ENCODE measurements around the gene SYT7. TPM values are rescaled to one million over a fixed set of nuclear protein-coding genes. Genes with fewer than 3 reads are reported as not detected.
A peak's percentile ranks its signal among the peaks of the same experiment; 100 is the strongest.

Gene SYT7
- total RNA-seq, 4 donors from 2014 or later = 5.2 to 12.6 (median 8.8) TPM

DNA sequence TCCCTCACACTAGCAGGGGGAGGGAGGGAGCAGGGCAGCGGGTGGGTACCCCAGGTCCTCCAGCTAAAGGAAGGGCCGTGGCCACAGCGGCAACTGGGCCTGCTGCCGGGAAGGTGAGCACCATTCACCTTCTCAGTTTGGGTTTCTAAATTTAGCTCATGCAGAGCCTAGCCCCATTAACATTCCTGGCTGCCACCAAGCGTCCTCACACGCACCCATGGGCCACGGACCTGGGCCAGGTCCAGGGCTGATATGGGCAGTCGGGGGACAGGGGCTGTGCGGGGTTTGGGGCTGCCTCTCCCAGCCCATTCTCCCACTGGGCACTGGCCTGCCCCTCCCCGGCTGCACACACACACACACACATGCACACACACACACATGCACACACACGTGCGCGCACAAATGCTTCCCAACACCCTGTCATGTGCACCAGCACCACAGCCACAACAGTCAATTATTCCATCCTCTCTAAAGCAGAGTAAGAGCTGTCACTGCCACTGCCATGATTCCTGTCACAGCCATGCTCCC lies 28.7 kb downstream of the SYT7 start:
- H3K4me3 ChIP-seq (replicated peaks in 1 of 3) = no peak overlapping the region
- no peaks in the 10 kb centered on the region for H3K36me3 ChIP-seq
- TF ChIP-seq, protein P1, sequence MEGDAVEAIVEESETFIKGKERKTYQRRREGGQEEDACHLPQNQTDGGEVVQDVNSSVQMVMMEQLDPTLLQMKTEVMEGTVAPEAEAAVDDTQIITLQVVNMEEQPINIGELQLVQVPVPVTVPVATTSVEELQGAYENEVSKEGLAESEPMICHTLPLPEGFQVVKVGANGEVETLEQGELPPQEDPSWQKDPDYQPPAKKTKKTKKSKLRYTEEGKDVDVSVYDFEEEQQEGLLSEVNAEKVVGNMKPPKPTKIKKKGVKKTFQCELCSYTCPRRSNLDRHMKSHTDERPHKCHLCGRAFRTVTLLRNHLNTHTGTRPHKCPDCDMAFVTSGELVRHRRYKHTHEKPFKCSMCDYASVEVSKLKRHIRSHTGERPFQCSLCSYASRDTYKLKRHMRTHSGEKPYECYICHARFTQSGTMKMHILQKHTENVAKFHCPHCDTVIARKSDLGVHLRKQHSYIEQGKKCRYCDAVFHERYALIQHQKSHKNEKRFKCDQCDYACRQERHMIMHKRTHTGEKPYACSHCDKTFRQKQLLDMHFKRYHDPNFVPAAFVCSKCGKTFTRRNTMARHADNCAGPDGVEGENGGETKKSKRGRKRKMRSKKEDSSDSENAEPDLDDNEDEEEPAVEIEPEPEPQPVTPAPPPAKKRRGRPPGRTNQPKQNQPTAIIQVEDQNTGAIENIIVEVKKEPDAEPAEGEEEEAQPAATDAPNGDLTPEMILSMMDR (IDR thresholded peaks at IDR 0.05) = no peak
- TF ChIP-seq POLR2A (IDR thresholded peaks at IDR 0.05) = no peak
- H3K9me3 ChIP-seq = no peaks in the 10 kb centered on the region
- H3K4me1 ChIP-seq = peaks cover 9 to 47% of the 10 kb centered on the region in 2 donors
- DNase-seq = peak; percentile 51 to 52
- intact Hi-C loops (cut with DNase I) = no loop called here
- WGBS, 2 donors = 44 to 67% methylated on average over 3 to 7 of the region's 13 CpGs
- H3K27ac ChIP-seq = peak overlapping the region in 2 of 3 donors; percentile 72 to 85
- H3K27me3 ChIP-seq = peaks cover 7% of the 10 kb centered on the region

DNA sequence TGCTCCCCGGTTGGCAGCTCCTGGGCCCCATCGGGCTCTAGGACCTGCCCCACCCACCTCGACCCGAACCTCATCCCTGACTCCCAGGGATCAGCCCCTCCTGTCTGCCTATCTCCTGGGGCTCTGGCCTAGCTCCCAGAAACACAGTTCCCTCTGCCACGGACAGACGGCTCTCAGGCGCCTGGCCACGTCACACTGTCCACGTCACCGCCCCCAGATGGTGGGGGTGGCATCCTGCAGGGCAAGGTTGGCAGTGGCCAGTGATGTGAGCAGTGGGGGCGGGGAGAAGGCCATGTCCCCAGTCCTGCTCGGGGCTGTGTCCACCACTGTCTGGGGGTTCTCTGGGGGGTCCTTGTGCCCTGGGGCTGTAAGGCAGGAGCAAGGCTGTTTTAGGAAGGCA lies 29.2 kb downstream of the SYT7 start:
- TF ChIP-seq POLR2A (IDR thresholded peaks at IDR 0.05) = peak in 1 of 2 donors; percentile 33
- TF ChIP-seq, protein P1 (IDR thresholded peaks at IDR 0.05) = no peak
- Histone ChIP-seq H3K4me3 (replicated peaks in 1 of 3) (no peak overlapping the region), H3K27me3 (peaks cover 7% of the 10 kb centered on the region), H3K36me3 (no peaks in the 10 kb centered on the region), H3K4me1 (peaks cover 9 to 47% of the 10 kb centered on the region in 2 donors), H3K9me3 (no peaks in the 10 kb centered on the region), H3K27ac (peak overlapping the region in 2 of 3 donors; percentile 72 to 85)
- intact Hi-C loops (cut with DNase I) = no loop called here
- 52 to 59% methylated on average over 4 to 12 of the region's 12 CpGs for WGBS, 2 donors
- DNase-seq = peak; percentile 73 to 77

DNA sequence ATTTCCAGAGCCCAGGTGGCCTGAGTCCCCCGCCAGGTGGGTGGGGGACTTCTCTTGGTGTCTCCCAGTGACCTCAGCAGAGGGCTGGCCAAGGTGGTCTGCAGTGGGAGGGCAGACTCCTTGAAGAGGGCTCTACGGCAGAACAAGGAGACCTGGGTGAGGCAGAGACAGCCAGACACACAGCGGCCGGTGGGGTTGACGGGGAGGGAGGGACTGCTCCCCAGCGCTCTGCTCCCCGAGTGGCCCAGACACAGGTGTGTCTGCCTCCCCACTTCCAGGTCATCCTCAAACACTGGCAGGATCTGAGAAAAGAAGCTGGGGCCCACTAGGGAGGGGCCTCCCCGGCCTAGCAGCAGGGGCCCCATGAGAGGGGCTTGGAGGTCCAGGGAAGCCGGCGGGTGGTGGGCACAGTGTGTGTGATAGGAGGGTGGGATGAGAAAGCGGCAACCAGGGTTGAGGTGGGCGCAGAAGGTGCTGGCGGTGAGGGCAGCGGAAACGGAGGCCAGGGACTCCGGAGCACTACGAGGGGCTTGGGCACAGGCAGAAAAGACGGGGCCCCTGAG lies 30.1 kb downstream of the SYT7 start:
- Histone ChIP-seq H3K27me3 (peaks cover 7% of the 10 kb centered on the region), H3K4me1 (peaks cover 9 to 45% of the 10 kb centered on the region in 2 donors), H3K27ac (peak overlapping the region in 2 of 3 donors; percentile 72 to 85), H3K9me3 (no peaks in the 10 kb centered on the region), H3K4me3 (replicated peaks in 1 of 3) (no peak overlapping the region), H3K36me3 (no peaks in the 10 kb centered on the region)
- no peak for TF ChIP-seq POLR2A (IDR thresholded peaks at IDR 0.05)
- TF ChIP-seq, protein P1 (IDR thresholded peaks at IDR 0.05) = no peak
- intact Hi-C loops (cut with DNase I) = no loop called here
- DNase-seq = no peak
- WGBS, 2 donors = 90 to 93% methylated on average over 16 to 18 of the region's 18 CpGs

DNA sequence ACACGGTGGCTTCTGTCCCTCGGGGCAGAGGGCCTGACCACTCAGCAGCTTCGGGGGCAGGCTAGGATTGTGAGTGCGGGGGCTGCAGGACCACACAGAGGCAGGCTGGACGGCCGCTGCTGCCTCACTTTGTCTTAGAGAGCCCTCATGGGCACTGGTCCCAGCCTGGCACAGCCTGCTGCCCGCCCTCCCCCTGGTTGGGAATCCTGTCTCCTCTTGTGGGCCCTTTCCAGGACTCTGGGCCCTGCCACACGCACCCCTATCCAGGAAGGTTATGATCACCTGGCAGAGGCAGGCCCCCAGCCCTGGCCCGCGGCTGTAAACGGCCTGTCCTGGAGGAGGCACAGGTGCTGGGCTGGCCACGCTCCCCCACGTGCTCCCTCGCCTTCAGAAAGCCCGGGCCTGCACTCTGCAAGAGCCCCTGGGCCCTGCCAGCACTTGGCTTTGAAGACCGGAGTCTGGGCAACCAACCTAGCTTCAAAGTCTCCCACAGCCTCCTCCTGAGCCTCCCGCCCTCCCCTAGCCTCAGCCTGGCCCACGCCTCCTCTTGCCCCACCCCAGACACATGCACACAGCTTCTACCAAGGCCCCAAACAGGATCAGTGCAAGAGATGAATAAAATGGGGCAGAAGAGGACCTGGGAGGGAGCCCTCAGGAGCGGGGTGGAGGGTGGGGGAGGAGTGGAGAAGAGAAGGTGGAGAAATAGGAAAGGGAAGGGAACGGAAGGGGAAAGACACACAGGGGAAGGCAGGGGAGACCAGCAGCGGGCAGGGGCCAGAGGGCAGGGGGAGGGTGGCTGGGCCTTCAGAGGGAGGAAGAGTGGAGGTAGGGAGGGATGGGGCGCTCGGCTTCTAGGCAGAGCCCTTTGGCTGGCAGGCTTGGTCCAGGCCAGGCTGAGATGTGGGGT lies 31.0 kb downstream of the SYT7 start:
- Histone ChIP-seq H3K4me1 (peaks cover 5 to 36% of the 10 kb centered on the region in 2 donors), H3K9me3 (no peaks in the 10 kb centered on the region), H3K36me3 (no peaks in the 10 kb centered on the region), H3K27me3 (peaks cover 3% of the 10 kb centered on the region), H3K4me3 (replicated peaks in 1 of 3) (no peak overlapping the region), H3K27ac (peak overlapping the region in 2 of 3 donors; percentile 23 to 72)
- TF ChIP-seq POLR2A (IDR thresholded peaks at IDR 0.05) = peak in 1 of 2 donors; percentile 8
- TF ChIP-seq, protein P1 (IDR thresholded peaks at IDR 0.05) = no peak
- WGBS, 2 donors = 75 to 83% methylated on average over 16 to 17 of the region's 23 CpGs
- intact Hi-C loops (cut with DNase I) = no loop called here
- peak; percentile 33 to 37 for DNase-seq

Measured in thyroid gland (tissue), 4 donors.